HG02884 (cell line): Measurements from ENCODE around the gene CCM2.

Experiments
- ATAC-seq: cut with Tn5 transposase; IDR thresholded peaks from one replicate; pipeline ENCODE4 v1.9.1; 2021; ENCODE audit warnings: mild to moderate bottlenecking, moderate library complexity; ENCODE audit not compliant: unreplicated experiment

The CCM2 gene

GRCh38 chr7:45078125-45078681 lies 78.2 kb downstream of the CCM2 start:
- ATAC-seq = no peak

- ATAC-seq = no peak
These were observed 80.4 kb downstream of the CCM2 start for GRCh38 chr7:45080265-45080957.

GRCh38 chr7:45080958-45081669 lies 81.1 kb downstream of the CCM2 start:
- ATAC-seq = no peak

- ATAC-seq = no peak
These were observed 81.6 kb downstream of the CCM2 start for GRCh38 chr7:45081670-45081974.

- ATAC-seq = no peak
These were observed 82.2 kb downstream of the CCM2 start for GRCh38 chr7:45082031-45082830.

GRCh38 chr7:45082831-45083331 lies 82.9 kb downstream of the CCM2 start:
- ATAC-seq = no peak

GRCh38 chr7:45084336-45084735 lies 84.3 kb downstream of the CCM2 start:
- no peak for ATAC-seq

GRCh38 chr7:45084901-45085618 lies 85.1 kb downstream of the CCM2 start:
- ATAC-seq = no peak

GRCh38 chr7:45085619-45086200 lies 85.7 kb downstream of the CCM2 start:
- ATAC-seq = no peak

GRCh38 chr7:45086331-45087065 lies 86.5 kb downstream of the CCM2 start:
- ATAC-seq = no peak

GRCh38 chr7:45087301-45088145 lies 87.5 kb downstream of the CCM2 start:
- ATAC-seq = no peak

- ATAC-seq = no peak
These were observed 88.2 kb downstream of the CCM2 start for GRCh38 chr7:45088146-45088701.

- ATAC-seq = no peak
These were observed 88.9 kb downstream of the CCM2 start, which contains the start of gene NACAD for GRCh38 chr7:45088821-45089340. Gene NACAD, minus strand, starts transcription at chr7:45088969. Its CDS starts 75 bp downstream, at chr7:45088894.

GRCh38 chr7:45089341-45089891 lies 89.4 kb downstream of the CCM2 start:
- ATAC-seq = no peak

GRCh38 chr7:45092100-45092930 lies 92.3 kb downstream of the CCM2 start:
- ATAC-seq = no peak

GRCh38 chr7:45092931-45093235 lies 92.9 kb downstream of the CCM2 start:
- ATAC-seq = no peak
